ENCODE results near the gene AFG3L2. TPM values are rescaled to one million over a fixed set of nuclear protein-coding genes. Genes with fewer than 3 reads are reported as not detected.

The AFG3L2 gene
- total and polyA plus RNA-seq, 2 of the 13 experiments (the other 11 are each of a cell fraction or from before 2014, with no cell fraction given), result 28.6 to 86.9 TPM

DNA sequence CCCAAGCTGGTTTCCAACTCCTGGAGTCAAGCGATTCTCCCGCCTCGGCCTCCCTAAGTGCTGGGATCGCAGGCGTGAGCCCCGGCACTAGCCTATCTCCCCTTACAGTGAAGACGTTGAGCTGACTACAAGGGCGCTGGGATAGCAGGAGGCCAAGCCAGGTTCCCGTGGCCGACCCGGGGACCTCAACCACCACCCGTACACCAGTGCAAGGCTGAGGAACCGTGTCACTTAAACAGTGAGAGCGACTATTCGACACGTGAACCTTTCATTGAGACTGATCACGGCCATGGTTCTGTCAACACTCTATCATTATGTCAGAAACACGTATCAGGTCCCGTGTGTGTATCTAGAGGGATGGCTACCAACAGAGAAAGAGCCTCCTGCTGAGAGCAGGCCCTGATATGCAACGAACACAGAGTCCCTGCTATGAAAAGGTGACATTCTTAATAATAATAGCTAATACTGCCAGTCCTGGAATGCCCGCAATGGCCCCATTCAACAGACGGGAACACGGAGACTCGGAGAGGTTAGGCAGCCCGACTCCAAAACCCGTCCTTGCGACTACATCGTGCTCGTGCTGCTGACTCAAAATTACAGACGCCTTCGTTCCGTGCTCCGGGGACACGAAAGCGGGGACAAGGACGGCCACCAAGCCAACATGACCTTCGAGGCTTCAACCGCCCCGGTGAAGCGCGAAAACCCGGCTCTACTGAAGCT lies 833 bp downstream of the AFG3L2 start:
- ChIA-PET POLR2A (interaction anchor here (0.8 to 1.8 kb wide), 14 partner anchors 39 to 762 kb away, joined by 3 to 16 read pairs (median 5); partner anchors contain the start of genes CEP192, CEP76, PSMG2 and PTPN2), CTCF (ENCODE audit: low intra/inter-chr PET ratio, low total read pairs) (no interaction called here)
- BruUV-seq (replicated peaks), result TSS peak; percentile 64
- Histone ChIP-seq H3K27me3 (ENCODE audit: control insufficient read depth in 1 of 2, insufficient read depth in 2 of 2, low read length in 2 of 2) (no peaks in the 10 kb centered on the region; a peak in 1 of 5 replicates), H2AFZ (ENCODE audit: low read length) (no peak overlapping the region), H3K9ac (ENCODE audit: insufficient read depth, low read depth, low read length) (peak overlapping the region; percentile 92), H3K4me2 (ENCODE audit: low read depth, low read length) (peak overlapping the region; percentile 99), H3K36me3 (replicated peaks in 1 of 2; ENCODE audit: control insufficient read depth in 1 of 2, insufficient read depth in 2 of 2, low read length in 2 of 2) (peaks cover 0 to 4% of the 10 kb centered on the region in 2 experiments; a peak in 2 of 5 replicates), H4K20me1 (ENCODE audit: insufficient read depth, low read length) (peaks cover 39% of the 10 kb centered on the region), H3K4me3 (replicated peaks in 1 of 3; ENCODE audit: insufficient read depth in 1 of 3, low read depth in 2 of 3, low read length in 3 of 3) (peak overlapping the region; percentile 68 to 93 (median 78)), H3K9me3 (ENCODE audit: low read length) (no peaks in the 10 kb centered on the region), H3K4me1 (ENCODE audit: insufficient read depth, low read length) (peaks cover 38% of the 10 kb centered on the region), H3K79me2 (ENCODE audit: insufficient read depth, low read length) (peaks cover 53% of the 10 kb centered on the region), H3K27ac (ENCODE audit: extremely low read length, insufficient read depth, low read length) (peak overlapping the region; percentile 98)
- ATAC-seq (peak; percentile 11), DNase-seq (ENCODE audit: low spot score) (peak; percentile 35), FAIRE-seq (no peak)
- 0% methylated on average over 14 of the region's 42 CpGs for WGBS (ENCODE audit: low lambda C conversion rate)
- intact Hi-C loops (cut with micrococcal nuclease; ENCODE audit: unreplicated experiment), result loop anchor here (10.0 kb wide), 1 partner anchor 569 kb away; the partner anchor contains the start of gene SEH1L
- in situ Hi-C loops (cut with HindIII; ENCODE audit: extremely low pct_ligation_motif_present, low pct_unique_long_range_greater_than_20kb), result loop anchor here (25.0 kb wide), 1 partner anchor 561 kb away; the partner anchor contains the start of gene SEH1L
- TF ChIP-seq SP5 (CRISPR knock-in tag; IDR thresholded peaks at IDR 0.05; ENCODE audit: borderline replicate concordance, low read depth) (no peak), CBFB (CRISPR knock-in tag; IDR thresholded peaks at IDR 0.05) (no peak), ATRX (CRISPR knock-in tag; IDR thresholded peaks at IDR 0.05; ENCODE audit: borderline replicate concordance) (no peak), ATF1 (CRISPR knock-in tag; IDR thresholded peaks at IDR 0.05) (no peak), REL (CRISPR knock-in tag; conservative IDR thresholded peaks at IDR 0.05) (0 out of 2 replicates have a peak, but pooled peaks have one; percentile 6), HDAC1 (CRISPR knock-in tag; IDR thresholded peaks at IDR 0.05) (peak; percentile 17; the same call in 1 of the 2 replicates), RARG (CRISPR knock-in tag; IDR thresholded peaks at IDR 0.05; ENCODE audit: low read depth) (0 out of 2 replicates have a peak, but pooled peaks have one; percentile 41), ZNF501 (CRISPR knock-in tag; IDR thresholded peaks at IDR 0.05) (no peak), ZNF605 (CRISPR knock-in tag; IDR thresholded peaks at IDR 0.05) (peak; percentile 56; the same call in 1 of the 2 replicates), ZMYM2 (CRISPR knock-in tag; IDR thresholded peaks at IDR 0.05) (peak; percentile 48; the same call in 1 of the 2 replicates), ZNF678 (CRISPR knock-in tag; IDR thresholded peaks at IDR 0.05) (no peak; the same call in 1 of the 2 replicates), SP2 (CRISPR knock-in tag; IDR thresholded peaks at IDR 0.05) (peak; percentile 1; the same call in 1 of the 2 replicates), PHF20 (CRISPR knock-in tag; IDR thresholded peaks at IDR 0.05) (no peak), ZBTB1 (CRISPR knock-in tag; IDR thresholded peaks at IDR 0.05; ENCODE audit: borderline replicate concordance) (no peak)
- TF ChIP-seq, protein P1, sequence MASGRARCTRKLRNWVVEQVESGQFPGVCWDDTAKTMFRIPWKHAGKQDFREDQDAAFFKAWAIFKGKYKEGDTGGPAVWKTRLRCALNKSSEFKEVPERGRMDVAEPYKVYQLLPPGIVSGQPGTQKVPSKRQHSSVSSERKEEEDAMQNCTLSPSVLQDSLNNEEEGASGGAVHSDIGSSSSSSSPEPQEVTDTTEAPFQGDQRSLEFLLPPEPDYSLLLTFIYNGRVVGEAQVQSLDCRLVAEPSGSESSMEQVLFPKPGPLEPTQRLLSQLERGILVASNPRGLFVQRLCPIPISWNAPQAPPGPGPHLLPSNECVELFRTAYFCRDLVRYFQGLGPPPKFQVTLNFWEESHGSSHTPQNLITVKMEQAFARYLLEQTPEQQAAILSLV (CRISPR knock-in tag; IDR thresholded peaks at IDR 0.05; ENCODE audit: borderline replicate concordance), result no peak
- TF ChIP-seq, protein P2, sequence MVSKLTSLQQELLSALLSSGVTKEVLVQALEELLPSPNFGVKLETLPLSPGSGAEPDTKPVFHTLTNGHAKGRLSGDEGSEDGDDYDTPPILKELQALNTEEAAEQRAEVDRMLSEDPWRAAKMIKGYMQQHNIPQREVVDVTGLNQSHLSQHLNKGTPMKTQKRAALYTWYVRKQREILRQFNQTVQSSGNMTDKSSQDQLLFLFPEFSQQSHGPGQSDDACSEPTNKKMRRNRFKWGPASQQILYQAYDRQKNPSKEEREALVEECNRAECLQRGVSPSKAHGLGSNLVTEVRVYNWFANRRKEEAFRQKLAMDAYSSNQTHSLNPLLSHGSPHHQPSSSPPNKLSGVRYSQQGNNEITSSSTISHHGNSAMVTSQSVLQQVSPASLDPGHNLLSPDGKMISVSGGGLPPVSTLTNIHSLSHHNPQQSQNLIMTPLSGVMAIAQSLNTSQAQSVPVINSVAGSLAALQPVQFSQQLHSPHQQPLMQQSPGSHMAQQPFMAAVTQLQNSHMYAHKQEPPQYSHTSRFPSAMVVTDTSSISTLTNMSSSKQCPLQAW (CRISPR knock-in tag; IDR thresholded peaks at IDR 0.05), result no peak
- TF ChIP-seq, protein P3, sequence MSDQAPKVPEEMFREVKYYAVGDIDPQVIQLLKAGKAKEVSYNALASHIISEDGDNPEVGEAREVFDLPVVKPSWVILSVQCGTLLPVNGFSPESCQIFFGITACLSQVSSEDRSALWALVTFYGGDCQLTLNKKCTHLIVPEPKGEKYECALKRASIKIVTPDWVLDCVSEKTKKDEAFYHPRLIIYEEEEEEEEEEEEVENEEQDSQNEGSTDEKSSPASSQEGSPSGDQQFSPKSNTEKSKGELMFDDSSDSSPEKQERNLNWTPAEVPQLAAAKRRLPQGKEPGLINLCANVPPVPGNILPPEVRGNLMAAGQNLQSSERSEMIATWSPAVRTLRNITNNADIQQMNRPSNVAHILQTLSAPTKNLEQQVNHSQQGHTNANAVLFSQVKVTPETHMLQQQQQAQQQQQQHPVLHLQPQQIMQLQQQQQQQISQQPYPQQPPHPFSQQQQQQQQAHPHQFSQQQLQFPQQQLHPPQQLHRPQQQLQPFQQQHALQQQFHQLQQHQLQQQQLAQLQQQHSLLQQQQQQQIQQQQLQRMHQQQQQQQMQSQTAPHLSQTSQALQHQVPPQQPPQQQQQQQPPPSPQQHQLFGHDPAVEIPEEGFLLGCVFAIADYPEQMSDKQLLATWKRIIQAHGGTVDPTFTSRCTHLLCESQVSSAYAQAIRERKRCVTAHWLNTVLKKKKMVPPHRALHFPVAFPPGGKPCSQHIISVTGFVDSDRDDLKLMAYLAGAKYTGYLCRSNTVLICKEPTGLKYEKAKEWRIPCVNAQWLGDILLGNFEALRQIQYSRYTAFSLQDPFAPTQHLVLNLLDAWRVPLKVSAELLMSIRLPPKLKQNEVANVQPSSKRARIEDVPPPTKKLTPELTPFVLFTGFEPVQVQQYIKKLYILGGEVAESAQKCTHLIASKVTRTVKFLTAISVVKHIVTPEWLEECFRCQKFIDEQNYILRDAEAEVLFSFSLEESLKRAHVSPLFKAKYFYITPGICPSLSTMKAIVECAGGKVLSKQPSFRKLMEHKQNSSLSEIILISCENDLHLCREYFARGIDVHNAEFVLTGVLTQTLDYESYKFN (CRISPR knock-in tag; conservative IDR thresholded peaks at IDR 0.05), result no peak

Measured in HepG2 (cell line).